ENCODE measurements around the gene TREML1. TPM values are rescaled to one million over a fixed set of nuclear protein-coding genes. Genes with fewer than 3 reads are reported as not detected.

TREML1 gene
- total RNA-seq, 3 donors from 2014 or later (not counting 1 experiment from before 2014, with no cell fraction given): 1.4 to 8.6 (median 3.4) TPM

- DNase-seq (no peak), ATAC-seq (no peak)
- no peak overlapping the region for H3K4me3 Mint-ChIP-seq
- no peaks in the 10 kb centered on the region for H3K36me3 Mint-ChIP-seq
- Histone ChIP-seq H3K27me3 (ENCODE audit: control insufficient read depth, insufficient read depth, low read length) (no peaks in the 10 kb centered on the region), H3K27ac (ENCODE audit: low read length) (no peak overlapping the region), H3K9me3 (ENCODE audit: control insufficient read depth, insufficient read depth, low read length) (peaks cover 8% of the 10 kb centered on the region), H3K36me3 (ENCODE audit: control insufficient read depth, insufficient read depth, low read length) (no peaks in the 10 kb centered on the region), H3K4me3 (ENCODE audit: low read length) (no peak overlapping the region), H3K4me1 (ENCODE audit: control insufficient read depth, insufficient read depth, low read length) (peaks cover 11% of the 10 kb centered on the region)
- peak overlapping the region in 1 of 2 donors; percentile 13 for H3K27ac Mint-ChIP-seq
- H3K27me3 Mint-ChIP-seq (ENCODE audit: low read depth in 2 of 2): no peaks in the 10 kb centered on the region
- 99% methylated on average over 3 of the region's 3 CpGs for WGBS (ENCODE audit: insufficient coverage)
- H3K4me1 Mint-ChIP-seq: peaks cover 42 to 45% of the 10 kb centered on the region in 2 donors
- TF ChIP-seq, protein P1, sequence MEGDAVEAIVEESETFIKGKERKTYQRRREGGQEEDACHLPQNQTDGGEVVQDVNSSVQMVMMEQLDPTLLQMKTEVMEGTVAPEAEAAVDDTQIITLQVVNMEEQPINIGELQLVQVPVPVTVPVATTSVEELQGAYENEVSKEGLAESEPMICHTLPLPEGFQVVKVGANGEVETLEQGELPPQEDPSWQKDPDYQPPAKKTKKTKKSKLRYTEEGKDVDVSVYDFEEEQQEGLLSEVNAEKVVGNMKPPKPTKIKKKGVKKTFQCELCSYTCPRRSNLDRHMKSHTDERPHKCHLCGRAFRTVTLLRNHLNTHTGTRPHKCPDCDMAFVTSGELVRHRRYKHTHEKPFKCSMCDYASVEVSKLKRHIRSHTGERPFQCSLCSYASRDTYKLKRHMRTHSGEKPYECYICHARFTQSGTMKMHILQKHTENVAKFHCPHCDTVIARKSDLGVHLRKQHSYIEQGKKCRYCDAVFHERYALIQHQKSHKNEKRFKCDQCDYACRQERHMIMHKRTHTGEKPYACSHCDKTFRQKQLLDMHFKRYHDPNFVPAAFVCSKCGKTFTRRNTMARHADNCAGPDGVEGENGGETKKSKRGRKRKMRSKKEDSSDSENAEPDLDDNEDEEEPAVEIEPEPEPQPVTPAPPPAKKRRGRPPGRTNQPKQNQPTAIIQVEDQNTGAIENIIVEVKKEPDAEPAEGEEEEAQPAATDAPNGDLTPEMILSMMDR (IDR thresholded peaks at IDR 0.05): no peak
- intact Hi-C loops (cut with micrococcal nuclease): no loop called here
- peaks cover 0 to 2% of the 10 kb centered on the region in 2 donors for H3K9me3 Mint-ChIP-seq
Observed at GRCh38 chr6:41194386-41194785, 40.2 kb upstream of the TREML1 start.

- H3K4me1 Mint-ChIP-seq: peaks cover 42 to 45% of the 10 kb centered on the region in 2 donors
- no peaks in the 10 kb centered on the region for H3K36me3 Mint-ChIP-seq
- no peaks in the 10 kb centered on the region for H3K36me3 ChIP-seq (ENCODE audit: control insufficient read depth, insufficient read depth, low read length)
Observed at GRCh38 chr6:41193884-41194283, 39.7 kb upstream of the TREML1 start.

DNA sequence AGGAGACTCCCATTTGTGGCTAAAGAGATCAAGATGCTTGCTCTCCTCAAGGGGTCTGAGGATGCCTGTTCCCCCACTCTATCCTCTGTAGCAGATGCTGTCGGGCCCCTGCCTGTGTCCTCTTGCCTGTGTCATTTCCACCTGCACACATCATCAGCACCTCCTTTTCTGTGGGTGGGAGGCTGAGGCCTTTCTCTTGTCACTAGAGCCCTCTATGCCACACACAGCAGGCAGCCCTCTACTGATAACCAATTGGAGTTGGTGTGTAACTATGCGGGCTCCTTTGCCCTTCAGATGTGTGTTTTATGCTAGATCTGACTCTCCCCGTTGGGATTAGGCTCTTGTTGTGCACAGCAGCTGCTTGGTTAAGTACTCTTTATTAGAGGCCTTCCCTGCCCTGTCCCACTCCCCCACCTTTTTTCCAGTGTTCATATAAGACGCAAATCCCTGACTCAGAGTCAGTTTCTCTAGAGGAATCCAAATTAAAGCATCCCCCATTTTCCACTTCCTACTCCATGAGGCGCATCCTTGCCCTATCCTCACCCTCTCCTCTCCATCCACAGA, 39.1 kb upstream of the TREML1 start:
- Mint-ChIP-seq H3K36me3 (no peaks in the 10 kb centered on the region), H3K4me1 (peaks cover 41 to 48% of the 10 kb centered on the region in 2 donors), H3K9me3 (peaks cover 0 to 2% of the 10 kb centered on the region in 2 donors), H3K27ac (peak overlapping the region; percentile 10 to 11), H3K27me3 (ENCODE audit: low read depth in 2 of 2) (no peaks in the 10 kb centered on the region), H3K4me3 (no peak overlapping the region)
- H3K27me3 ChIP-seq (ENCODE audit: control insufficient read depth, insufficient read depth, low read length): no peaks in the 10 kb centered on the region
- no peak for ATAC-seq
- no peak for DNase-seq
- WGBS (ENCODE audit: insufficient coverage): 95% methylated on average over 4 of the region's 5 CpGs
- H3K4me1 ChIP-seq (ENCODE audit: control insufficient read depth, insufficient read depth, low read length): peaks cover 16% of the 10 kb centered on the region
- no peak overlapping the region for H3K27ac ChIP-seq (ENCODE audit: low read length)
- TF ChIP-seq, protein P1 (IDR thresholded peaks at IDR 0.05): no peak
- no peaks in the 10 kb centered on the region for H3K36me3 ChIP-seq (ENCODE audit: control insufficient read depth, insufficient read depth, low read length)
- peaks cover 8% of the 10 kb centered on the region for H3K9me3 ChIP-seq (ENCODE audit: control insufficient read depth, insufficient read depth, low read length)
- H3K4me3 ChIP-seq (ENCODE audit: low read length): no peak overlapping the region
- intact Hi-C loops (cut with micrococcal nuclease): no loop called here

More at GRCh38 chr6:41193884-41194283, 39.7 kb upstream of the TREML1 start:
- no peak overlapping the region for H3K27ac ChIP-seq (ENCODE audit: low read length)
- TF ChIP-seq, protein P1 (IDR thresholded peaks at IDR 0.05): no peak
- ATAC-seq (no peak), DNase-seq (no peak)
- peak overlapping the region in 1 of 2 donors; percentile 13 for H3K27ac Mint-ChIP-seq
- H3K4me3 ChIP-seq (ENCODE audit: low read length): no peak overlapping the region
- 82% methylated on average over 4 of the region's 5 CpGs for WGBS (ENCODE audit: insufficient coverage)
- no peaks in the 10 kb centered on the region for H3K27me3 Mint-ChIP-seq (ENCODE audit: low read depth in 2 of 2)
- peaks cover 0 to 2% of the 10 kb centered on the region in 2 donors for H3K9me3 Mint-ChIP-seq
- peaks cover 10% of the 10 kb centered on the region for H3K4me1 ChIP-seq (ENCODE audit: control insufficient read depth, insufficient read depth, low read length)
- intact Hi-C loops (cut with micrococcal nuclease): no loop called here
- no peaks in the 10 kb centered on the region for H3K27me3 ChIP-seq (ENCODE audit: control insufficient read depth, insufficient read depth, low read length)
- no peak overlapping the region for H3K4me3 Mint-ChIP-seq
- H3K9me3 ChIP-seq (ENCODE audit: control insufficient read depth, insufficient read depth, low read length): peaks cover 8% of the 10 kb centered on the region

- Mint-ChIP-seq H3K9me3 (peaks cover 0 to 2% of the 10 kb centered on the region in 2 donors), H3K4me3 (no peak overlapping the region), H3K27me3 (ENCODE audit: low read depth in 2 of 2) (no peaks in the 10 kb centered on the region), H3K36me3 (no peaks in the 10 kb centered on the region), H3K27ac (no peak overlapping the region), H3K4me1 (peaks cover 24 to 36% of the 10 kb centered on the region in 2 donors)
- no peak overlapping the region for H3K4me3 ChIP-seq (ENCODE audit: low read length)
- H3K4me1 ChIP-seq (ENCODE audit: control insufficient read depth, insufficient read depth, low read length): peaks cover 17% of the 10 kb centered on the region
- H3K36me3 ChIP-seq (ENCODE audit: control insufficient read depth, insufficient read depth, low read length): no peaks in the 10 kb centered on the region
- no peaks in the 10 kb centered on the region for H3K27me3 ChIP-seq (ENCODE audit: control insufficient read depth, insufficient read depth, low read length)
- TF ChIP-seq, protein P1 (IDR thresholded peaks at IDR 0.05): peak; percentile 40
- intact Hi-C loops (cut with micrococcal nuclease): loop anchor here (1.0 kb wide), 1 partner anchor 127 kb away; no protein-coding TSS in a partner anchor
- peak; percentile 40 to 60 for DNase-seq
- WGBS (ENCODE audit: insufficient coverage): 48% methylated on average over 6 of the region's 6 CpGs
- no peak overlapping the region for H3K27ac ChIP-seq (ENCODE audit: low read length)
- ATAC-seq: peak; percentile 65 to 84 (median 79)
- H3K9me3 ChIP-seq (ENCODE audit: control insufficient read depth, insufficient read depth, low read length): peaks cover 8% of the 10 kb centered on the region
Observed at GRCh38 chr6:41191569-41191968, 37.4 kb upstream of the TREML1 start.

Measured in natural killer cell (primary cell).